HG03432 (cell line): ENCODE measurements around the gene MIGA2.

Experiments used
- ATAC-seq: cut with Tn5 transposase; IDR thresholded peaks from one replicate; pipeline ENCODE4 v1.9.1; 2021; ENCODE audit warnings: mild to moderate bottlenecking, moderate library complexity; ENCODE audit not compliant: unreplicated experiment

The MIGA2 gene

DNA sequence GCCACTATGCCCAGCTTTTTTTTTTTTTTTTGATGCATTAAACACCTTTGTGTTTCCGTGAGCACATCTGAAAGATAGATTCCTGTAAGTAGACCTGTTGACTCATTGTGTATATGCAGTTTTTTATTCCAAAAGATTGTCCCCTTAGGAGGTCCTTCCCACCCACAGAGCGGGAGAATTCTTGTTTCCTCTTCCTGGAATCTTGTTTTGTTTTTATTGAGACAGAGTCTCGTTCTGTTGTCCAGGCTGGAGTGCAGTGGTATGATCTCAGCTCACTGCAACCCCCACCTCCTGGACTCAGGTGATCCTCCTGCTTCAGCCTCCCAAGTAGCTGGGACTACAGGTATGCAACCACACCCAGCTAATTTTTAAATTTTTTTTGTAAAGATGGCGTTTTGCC, 82.4 kb downstream of the MIGA2 start:
- ATAC-seq: no peak

- ATAC-seq: no peak
Observed at GRCh38 chr9:129121483-129121882, 85.1 kb downstream of the MIGA2 start.
